IMR-90 (cell line): ENCODE results near the gene CASP14.

Experiments used
- CHD1 ChIP-seq: IDR thresholded peaks from 2 replicates; pipeline ENCODE4 v1.6.1; 2012; ENCODE audit warnings: low read depth, low read length, improper control_type of control experiment
- CTCF ChIP-seq: conservative IDR thresholded peaks from 2 replicates; pipeline ENCODE4 v1.5.1; 2012; ENCODE audit warnings: mild to moderate bottlenecking, low read depth, low read length, improper control_type of control experiment
- FOS ChIP-seq: fragments of 150-350 bp; IDR thresholded peaks from 2 replicates; pipeline ENCODE4 v1.6.1; 2016; ENCODE audit warnings: low read depth, low read length
- MXI1 ChIP-seq: IDR thresholded peaks from 2 replicates; pipeline ENCODE4 v1.6.1; 2012; ENCODE audit warnings: low read depth, mild to moderate bottlenecking, low read length, moderate library complexity, borderline replicate concordance
- POLR2A ChIP-seq: IDR thresholded peaks from 2 replicates; pipeline ENCODE4 v1.6.1; 2012; ENCODE audit warnings: mild to moderate bottlenecking, low read depth, low read length
- RAD21 ChIP-seq: IDR thresholded peaks from 2 replicates; pipeline ENCODE4 v1.6.1; 2012; ENCODE audit warnings: low read length, improper control_type of control experiment
- RCOR1 ChIP-seq: IDR thresholded peaks from 2 replicates; pipeline ENCODE4 v1.6.1; 2012; ENCODE audit warnings: mild to moderate bottlenecking, low read length, improper control_type of control experiment; ENCODE audit not compliant: insufficient replicate concordance
- SMC3 ChIP-seq: fragments of 150-350 bp; IDR thresholded peaks from 2 replicates; pipeline ENCODE4 v1.6.1; 2016; ENCODE audit warnings: low read depth, mild to moderate bottlenecking, antibody characterized with exemption, low read length, moderate library complexity
- USF2 ChIP-seq: fragments of 150-350 bp; IDR thresholded peaks from 2 replicates; pipeline ENCODE4 v1.6.1; 2017; ENCODE audit warnings: mild to moderate bottlenecking, antibody characterized with exemption, low read length, low read depth

GRCh38 chr19:15042826-15043225 lies 6.5 kb upstream of the CASP14 start:
- TF ChIP-seq POLR2A: no peak
- TF ChIP-seq MXI1: no peak
- no peak for TF ChIP-seq RAD21
- TF ChIP-seq CHD1: no peak
- TF ChIP-seq CTCF: no peak
- no peak for TF ChIP-seq FOS
- no peak for TF ChIP-seq RCOR1
- TF ChIP-seq USF2: no peak
- TF ChIP-seq SMC3: no peak
